CD14-positive monocyte (primary cell): ENCODE results near the gene FBXW12. TPM values are rescaled to one million over a fixed set of nuclear protein-coding genes. Genes with fewer than 3 reads are reported as not detected.

Experiments used
- DNase-seq, 3 donors: peaks; one replicate each; pipeline ENCODE4 v3.0.0-alpha.2; 2011 to 2022
- H2AFZ ChIP-seq: 2 replicates; pipeline ENCODE4 v1.6.0; 2012; ENCODE audit warnings: mild to moderate bottlenecking, low read depth, low read length, inconsistent platforms; ENCODE audit not compliant: insufficient read depth, poor library complexity, severe bottlenecking
- H3K27ac ChIP-seq, 2 donors: 1 replicate in 1 of 2; 2 replicates in 1 of 2; pipeline ENCODE4 v1.5.1; 2012 to 2013; ENCODE audit warnings: low read length in 2 of 2, control low read depth in 1 of 2, inconsistent platforms in 1 of 2, low read depth in 1 of 2, mild to moderate bottlenecking in 1 of 2
- H3K27me3 ChIP-seq, 2 donors: one replicate each; pipeline versions ENCODE4 v1.6.0 to v1.6.1; 2011 to 2013; ENCODE audit warnings: low read length in 2 of 2; ENCODE audit not compliant: control insufficient read depth in 2 of 2, insufficient read depth in 2 of 2
- H3K36me3 ChIP-seq, 2 donors: replicated peaks in 1 of 2; 1 replicate in 1 of 2; 2 replicates in 1 of 2; pipeline versions ENCODE4 v1.5.1 to v1.6.1; 2012 to 2013; ENCODE audit warnings: low read length in 2 of 2, control low read depth in 1 of 2, inconsistent platforms in 1 of 2, mild to moderate bottlenecking in 1 of 2; ENCODE audit not compliant: insufficient read depth in 2 of 2, control insufficient read depth in 1 of 2
- H3K4me1 ChIP-seq, 2 donors: 1 replicate in 1 of 2; 2 replicates in 1 of 2; pipeline versions ENCODE4 v1.5.1 to v1.6.1; 2012 to 2013; ENCODE audit warnings: low read length in 2 of 2, control low read depth in 1 of 2, inconsistent platforms in 1 of 2, mild to moderate bottlenecking in 1 of 2, moderate library complexity in 1 of 2; ENCODE audit not compliant: insufficient read depth in 2 of 2, control insufficient read depth in 1 of 2
- H3K4me2 ChIP-seq: replicated peaks from 2 replicates; pipeline ENCODE3; 2012; ENCODE audit warnings: low read length, moderate library complexity, mild to moderate bottlenecking; ENCODE audit not compliant: poor library complexity, severe bottlenecking; ENCODE audit errors: extremely low read depth
- H3K4me3 ChIP-seq, 3 experiments: fragments of 200-600 bp in 1 of 3; sonication (generic) in 1 of 3; replicated peaks in 1 of 3; 1 replicate in 2 of 3; 2 replicates in 1 of 3; pipeline ENCODE4 v1.5.1; 2011 to 2013; ENCODE audit warnings: low read length in 3 of 3, mild to moderate bottlenecking in 3 of 3, control low read depth in 2 of 3, low read depth in 2 of 3, inconsistent platforms in 1 of 3, moderate library complexity in 1 of 3
- H3K79me2 ChIP-seq: 2 replicates; pipeline ENCODE4 v1.6.0; 2012; ENCODE audit warnings: mild to moderate bottlenecking, control low read depth, inconsistent platforms, low read length, moderate library complexity; ENCODE audit not compliant: insufficient read depth
- H3K9ac ChIP-seq: 2 replicates; pipeline ENCODE4 v1.6.0; 2017; ENCODE audit warnings: low read length, mild to moderate bottlenecking; ENCODE audit not compliant: insufficient read depth, poor library complexity, severe bottlenecking
- H3K9me3 ChIP-seq, 2 donors: replicated peaks in 1 of 2; 1 replicate in 1 of 2; 2 replicates in 1 of 2; pipeline versions ENCODE4 v1.5.1 to v1.6.1; 2012 to 2013; ENCODE audit warnings: low read length in 2 of 2, control low read depth in 1 of 2; ENCODE audit not compliant: control insufficient read depth in 1 of 2, insufficient read depth in 1 of 2
- H4K20me1 ChIP-seq: 2 replicates; pipeline ENCODE4 v1.6.0; 2012; ENCODE audit warnings: mild to moderate bottlenecking, low read length, control low read depth, moderate library complexity; ENCODE audit not compliant: insufficient read depth
- H3K27ac Mint-ChIP-seq, 7 donors: one replicate each; pipeline ENCODE4 v1.8.0; 2020; ENCODE audit warnings: mild to moderate bottlenecking in 7 of 7, mixed read lengths in 7 of 7, moderate library complexity in 6 of 7, inconsistent platforms in 2 of 7
- H3K27me3 Mint-ChIP-seq, 3 donors: one replicate each; pipeline ENCODE4 v1.8.0; 2021 to 2022; ENCODE audit warnings: low read depth in 3 of 3, mild to moderate bottlenecking in 3 of 3, mixed read lengths in 3 of 3, moderate library complexity in 3 of 3, inconsistent platforms in 1 of 3
- H3K36me3 Mint-ChIP-seq, 2 donors: one replicate each; pipeline ENCODE4 v1.8.0; 2020; ENCODE audit warnings: mixed read lengths in 2 of 2, inconsistent platforms in 1 of 2, mild to moderate bottlenecking in 1 of 2
- H3K4me1 Mint-ChIP-seq: one replicate; pipeline ENCODE4 v1.8.0; 2020; ENCODE audit warnings: mild to moderate bottlenecking, mixed read lengths
- H3K4me3 Mint-ChIP-seq, 2 donors: one replicate each; pipeline ENCODE4 v1.8.0; 2020; ENCODE audit warnings: mild to moderate bottlenecking in 2 of 2, mixed read lengths in 2 of 2, moderate library complexity in 1 of 2
- H3K9me3 Mint-ChIP-seq, 7 donors: one replicate each; pipeline ENCODE4 v1.8.0; 2020 to 2022; ENCODE audit warnings: mixed read lengths in 7 of 7, mild to moderate bottlenecking in 6 of 7, moderate library complexity in 6 of 7, inconsistent platforms in 2 of 7
- WGBS: methylation state at CpG from one replicate; pipeline ENCODE4 v1.1.5; 2013; ENCODE audit warnings: missing lambda C conversion rate; ENCODE audit not compliant: insufficient coverage; 5-methylcytosine and 5-hydroxymethylcytosine counted together
- intact Hi-C, 2 donors: fragments of 100-400 bp; cut with micrococcal nuclease; formaldehyde crosslinking; loops; one replicate each; pipeline versions ENCODE4 v1.15.0 to v1.15.1; 2023
- polyA plus RNA-seq, 3 donors: library from polyadenylated mRNA; depleted of rRNA in 1 of 3; unstranded in 2 of 3; stranded (reverse) in 1 of 3; fragments of 300-500 nt in 2 of 3; fragments of >200 nt in 1 of 3; fragmentation: Illumina TruSeq in 2 of 3; gene quantifications; 1 replicate in 2 of 3; 2 replicates in 1 of 3; pipeline ENCODE4 v1.2.3, GENCODE V29; 2012 to 2021
- TF ChIP-seq, protein P1 (sequence below): fragments of 200-600 bp; IDR thresholded peaks from one replicate; pipeline ENCODE4 v1.8.0; 2022; ENCODE audit warnings: antibody characterized with exemption, mild to moderate bottlenecking

Gene FBXW12
- polyA plus RNA-seq, 3 donors: not detected

DNA sequence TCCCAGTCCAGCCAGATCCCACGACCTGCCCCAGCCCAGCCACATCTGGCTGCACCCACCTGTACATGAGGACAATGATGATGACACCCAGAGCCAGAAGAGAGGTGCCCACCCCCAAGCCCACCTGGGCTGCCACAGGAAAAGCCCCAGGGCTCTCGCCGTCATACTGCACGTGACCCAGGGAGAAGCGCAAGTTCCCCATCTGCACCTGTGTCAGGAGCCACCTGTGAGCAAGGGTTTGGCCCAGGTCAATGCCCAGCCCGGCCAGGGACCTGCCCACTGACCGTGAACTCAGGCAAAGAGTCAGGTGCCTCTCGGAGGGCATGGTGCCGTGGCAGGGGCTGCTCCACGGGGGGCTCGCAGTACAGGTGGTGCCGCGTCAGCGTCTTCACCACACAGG lies 41.6 kb downstream of the FBXW12 start:
- H2AFZ ChIP-seq: no peak overlapping the region
- H4K20me1 ChIP-seq: no peaks in the 10 kb centered on the region
- no peak overlapping the region for H3K9ac ChIP-seq
- 92% methylated on average over 10 of the region's 14 CpGs for WGBS
- H3K27me3 ChIP-seq: no peaks in the 10 kb centered on the region
- no peaks in the 10 kb centered on the region for H3K36me3 ChIP-seq
- no peak overlapping the region for H3K4me3 ChIP-seq
- Mint-ChIP-seq H3K27me3 (peaks cover 0 to 3% (median 0%) of the 10 kb centered on the region in 3 donors), H3K36me3 (no peaks in the 10 kb centered on the region), H3K4me3 (no peak overlapping the region), H3K4me1 (no peaks in the 10 kb centered on the region), H3K27ac (no peak overlapping the region), H3K9me3 (peaks cover 0 to 2% (median 0%) of the 10 kb centered on the region in 7 donors)
- no peaks in the 10 kb centered on the region for H3K79me2 ChIP-seq
- intact Hi-C loops: no loop called here
- no peak overlapping the region for H3K27ac ChIP-seq
- no peaks in the 10 kb centered on the region for H3K4me1 ChIP-seq
- TF ChIP-seq, protein P1, sequence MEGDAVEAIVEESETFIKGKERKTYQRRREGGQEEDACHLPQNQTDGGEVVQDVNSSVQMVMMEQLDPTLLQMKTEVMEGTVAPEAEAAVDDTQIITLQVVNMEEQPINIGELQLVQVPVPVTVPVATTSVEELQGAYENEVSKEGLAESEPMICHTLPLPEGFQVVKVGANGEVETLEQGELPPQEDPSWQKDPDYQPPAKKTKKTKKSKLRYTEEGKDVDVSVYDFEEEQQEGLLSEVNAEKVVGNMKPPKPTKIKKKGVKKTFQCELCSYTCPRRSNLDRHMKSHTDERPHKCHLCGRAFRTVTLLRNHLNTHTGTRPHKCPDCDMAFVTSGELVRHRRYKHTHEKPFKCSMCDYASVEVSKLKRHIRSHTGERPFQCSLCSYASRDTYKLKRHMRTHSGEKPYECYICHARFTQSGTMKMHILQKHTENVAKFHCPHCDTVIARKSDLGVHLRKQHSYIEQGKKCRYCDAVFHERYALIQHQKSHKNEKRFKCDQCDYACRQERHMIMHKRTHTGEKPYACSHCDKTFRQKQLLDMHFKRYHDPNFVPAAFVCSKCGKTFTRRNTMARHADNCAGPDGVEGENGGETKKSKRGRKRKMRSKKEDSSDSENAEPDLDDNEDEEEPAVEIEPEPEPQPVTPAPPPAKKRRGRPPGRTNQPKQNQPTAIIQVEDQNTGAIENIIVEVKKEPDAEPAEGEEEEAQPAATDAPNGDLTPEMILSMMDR: no peak
- H3K4me2 ChIP-seq: no peak overlapping the region
- DNase-seq: no peak
- no peaks in the 10 kb centered on the region for H3K9me3 ChIP-seq

DNA sequence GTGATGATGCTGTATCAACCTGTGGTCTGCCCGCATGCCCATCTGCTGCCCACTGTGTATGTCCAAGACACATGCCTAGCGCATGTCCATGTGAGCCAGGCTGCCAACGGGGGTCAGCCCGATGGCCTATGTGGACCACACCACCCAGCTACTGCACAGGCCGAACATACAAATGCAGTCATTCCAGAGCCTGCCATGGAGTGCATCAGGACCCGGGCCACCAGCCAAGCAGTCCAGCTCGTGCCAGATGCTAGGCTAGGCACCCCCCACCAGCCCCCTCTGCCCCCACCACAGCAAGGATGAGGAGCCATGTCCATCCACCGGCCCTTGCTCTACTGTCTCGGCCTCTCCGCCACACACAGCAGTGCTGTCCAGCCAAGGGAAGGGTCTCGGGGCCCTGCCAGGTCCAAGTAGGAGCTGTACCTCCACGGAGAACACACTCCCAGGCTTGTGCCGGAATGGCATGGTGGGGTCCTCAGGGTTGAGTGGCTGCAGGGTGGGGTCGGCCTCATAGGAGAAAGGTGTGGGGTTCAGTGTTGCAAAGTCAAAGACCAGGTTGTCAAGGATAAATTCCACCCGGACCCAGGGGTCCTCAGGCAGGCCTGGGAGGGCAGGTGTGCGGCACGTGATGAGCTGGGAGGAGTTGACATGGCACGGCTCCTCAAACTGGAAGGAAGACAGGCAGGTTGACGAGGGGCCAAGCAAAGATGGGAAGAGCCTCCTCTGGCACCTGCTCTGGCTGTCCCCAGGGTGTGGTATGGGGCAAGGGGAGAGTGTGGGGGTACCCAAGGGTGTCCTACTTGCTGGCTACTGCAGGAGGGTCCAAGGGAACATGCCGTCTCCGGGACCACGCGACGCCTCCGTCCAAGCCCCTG lies 42.6 kb downstream of the FBXW12 start:
- H3K9me3 Mint-ChIP-seq: peaks cover 0 to 2% (median 0%) of the 10 kb centered on the region in 7 donors
- H3K36me3 ChIP-seq: no peaks in the 10 kb centered on the region
- intact Hi-C loops: no loop called here

More for the DNA sequence above, 42.6 kb downstream of the FBXW12 start:
- Histone ChIP-seq H3K4me2 (no peak overlapping the region), H4K20me1 (no peaks in the 10 kb centered on the region), H3K9me3 (no peaks in the 10 kb centered on the region), H3K27ac (no peak overlapping the region), H2AFZ (no peak overlapping the region), H3K4me1 (no peaks in the 10 kb centered on the region), H3K4me3 (no peak overlapping the region), H3K79me2 (no peaks in the 10 kb centered on the region), H3K27me3 (no peaks in the 10 kb centered on the region), H3K9ac (no peak overlapping the region)
- peak overlapping the region in 1 of 7 donors; percentile 79 for H3K27ac Mint-ChIP-seq
- H3K36me3 Mint-ChIP-seq: no peaks in the 10 kb centered on the region
- 97% methylated on average over 22 of the region's 25 CpGs for WGBS
- no peak overlapping the region for H3K4me3 Mint-ChIP-seq
- DNase-seq: no peak
- H3K4me1 Mint-ChIP-seq: no peaks in the 10 kb centered on the region
- TF ChIP-seq, protein P1: no peak
- peaks cover 0 to 3% (median 0%) of the 10 kb centered on the region in 3 donors for H3K27me3 Mint-ChIP-seq
